CD4-positive, alpha-beta T cell treated with Interleukin-6 for 4 hours (primary cell): ENCODE measurements around the gene NMU.
"Not testable (repeated sequence)": the region's sequence is repeated elsewhere in the genome, so short reads cannot be mapped to it uniquely, and the experiment has no call there.

Source experiments
- DNase-seq: peaks from one replicate; pipeline ENCODE4 v3.0.0-alpha.2; 2020; ENCODE audit warnings: mixed read lengths

Gene NMU

GRCh38 chr4:55553441-55554201 lies 82.5 kb downstream of the NMU start:
- peak; percentile 16 for DNase-seq

GRCh38 chr4:55551964-55552363 lies 84.1 kb downstream of the NMU start:
- DNase-seq: not testable (repeated sequence)

GRCh38 chr4:55549888-55550287 lies 86.2 kb downstream of the NMU start:
- no peak for DNase-seq

GRCh38 chr4:55547918-55548317 lies 88.2 kb downstream of the NMU start:
- DNase-seq: no peak

- no peak for DNase-seq
Measured at GRCh38 chr4:55547466-55547770, 88.7 kb downstream of the NMU start.

- peak; percentile 91 for DNase-seq
Measured at GRCh38 chr4:55546756-55547465, 89.2 kb downstream of the NMU start, which contains the start of gene CLOCK. Gene CLOCK, minus strand, starts transcription at chr4:55546909. Its CDS starts 64,124 bp downstream, at chr4:55482785.

GRCh38 chr4:55546506-55546755 lies 89.7 kb downstream of the NMU start:
- DNase-seq: no peak

GRCh38 chr4:55545641-55546505 lies 90.2 kb downstream of the NMU start:
- peak; percentile 59 for DNase-seq
